HG03460 (cell line): ENCODE data around the gene CRYGB.
"Not testable (repeated sequence)": the region's sequence is repeated elsewhere in the genome, so short reads cannot be mapped to it uniquely, and the experiment has no call there.

Experiments
- ATAC-seq: cut with Tn5 transposase; IDR thresholded peaks from one replicate; pipeline ENCODE4 v1.9.1; 2021; ENCODE audit not compliant: unreplicated experiment

Gene CRYGB

GRCh38 chr2:208150956-208151355, 5.0 kb upstream of the CRYGB start:
- ATAC-seq = no peak

GRCh38 chr2:208150094-208150493, 4.1 kb upstream of the CRYGB start:
- ATAC-seq = no peak

GRCh38 chr2:208148803-208149202, 2.8 kb upstream of the CRYGB start:
- ATAC-seq = no peak

GRCh38 chr2:208147759-208148158, 1.8 kb upstream of the CRYGB start:
- ATAC-seq = no peak

GRCh38 chr2:208147008-208147407, 1.1 kb upstream of the CRYGB start:
- no peak for ATAC-seq

- ATAC-seq = no peak
Observed at GRCh38 chr2:208142925-208143799, 2.8 kb downstream of the CRYGB start.

- no peak for ATAC-seq
Observed at GRCh38 chr2:208142240-208142924, 3.6 kb downstream of the CRYGB start.

- no peak for ATAC-seq
Observed at GRCh38 chr2:208139447-208139846, 6.5 kb downstream of the CRYGB start.

- ATAC-seq = not testable (repeated sequence)
Observed at GRCh38 chr2:208138334-208138733, 7.6 kb downstream of the CRYGB start.

- no peak for ATAC-seq
Observed at GRCh38 chr2:208136716-208137094, 9.3 kb downstream of the CRYGB start.

- no peak for ATAC-seq
Observed at GRCh38 chr2:208135794-208136715, 9.9 kb downstream of the CRYGB start.

GRCh38 chr2:208134928-208135586, 10.9 kb downstream of the CRYGB start:
- ATAC-seq = no peak

- ATAC-seq = no peak
Observed at GRCh38 chr2:208130712-208131110, 15.2 kb downstream of the CRYGB start.

- no peak for ATAC-seq
Observed at GRCh38 chr2:208129744-208130711, 15.9 kb downstream of the CRYGB start, which contains the start of gene CRYGC. Gene CRYGC, minus strand, starts transcription at chr2:208129828. Its CDS starts 36 bp downstream, at chr2:208129792.

- ATAC-seq = no peak
Observed at GRCh38 chr2:208128136-208128535, 17.8 kb downstream of the CRYGB start.

GRCh38 chr2:208127090-208127489, 18.9 kb downstream of the CRYGB start:
- ATAC-seq = no peak

- no peak for ATAC-seq
Observed at GRCh38 chr2:208125251-208125650, 20.7 kb downstream of the CRYGB start.

GRCh38 chr2:208124013-208124715, 21.8 kb downstream of the CRYGB start, which contains the start of gene CRYGD:
Gene CRYGD, minus strand, starts transcription at chr2:208124524. Its CDS starts 51 bp downstream, at chr2:208124473.
- ATAC-seq = not testable (repeated sequence)

- no peak for ATAC-seq
Observed at GRCh38 chr2:208122248-208122647, 23.7 kb downstream of the CRYGB start.
